Activated CD4-positive, alpha-beta T cell treated with anti-CD3 and anti-CD28 coated beads for 48 hours (primary cell): ENCODE results near the gene NCBP3.
A peak's percentile ranks its signal among the peaks of the same experiment; 100 is the strongest.

Source experiments
- DNase-seq: peaks from one replicate; pipeline ENCODE4 v3.0.0-alpha.2; 2020

The NCBP3 gene

GRCh38 chr17:3782751-3783150, 63.3 kb downstream of the NCBP3 start:
- no peak for DNase-seq

- DNase-seq, result no peak
These were observed 65.1 kb downstream of the NCBP3 start for GRCh38 chr17:3780986-3781385.

- no peak for DNase-seq
These were observed 68.5 kb downstream of the NCBP3 start for GRCh38 chr17:3777366-3778120.

GRCh38 chr17:3773966-3774365, 72.1 kb downstream of the NCBP3 start:
- no peak for DNase-seq

GRCh38 chr17:3773511-3773910, 72.5 kb downstream of the NCBP3 start:
- DNase-seq, result no peak

GRCh38 chr17:3772764-3773163, 73.3 kb downstream of the NCBP3 start:
- DNase-seq, result no peak

- DNase-seq, result no peak
These were observed 74.9 kb downstream of the NCBP3 start for GRCh38 chr17:3771140-3771539.

- DNase-seq, result no peak
These were observed 75.6 kb downstream of the NCBP3 start for GRCh38 chr17:3770466-3770865.

- DNase-seq, result no peak
These were observed 77.3 kb downstream of the NCBP3 start for GRCh38 chr17:3768769-3769168.

GRCh38 chr17:3768341-3768740, 77.7 kb downstream of the NCBP3 start:
- DNase-seq, result no peak

GRCh38 chr17:3766779-3767178, 79.3 kb downstream of the NCBP3 start:
- DNase-seq, result no peak

- no peak for DNase-seq
These were observed 80.1 kb downstream of the NCBP3 start for GRCh38 chr17:3765981-3766380.

- no peak for DNase-seq
These were observed 82.3 kb downstream of the NCBP3 start for GRCh38 chr17:3763777-3764170.

- DNase-seq, result peak; percentile 55
These were observed 82.9 kb downstream of the NCBP3 start for GRCh38 chr17:3762922-3763776.

GRCh38 chr17:3761918-3762380, 84.1 kb downstream of the NCBP3 start:
- DNase-seq, result no peak

- no peak for DNase-seq
These were observed 84.8 kb downstream of the NCBP3 start for GRCh38 chr17:3761036-3761917.

- DNase-seq, result no peak
These were observed 86.3 kb downstream of the NCBP3 start for GRCh38 chr17:3759597-3760216.

- no peak for DNase-seq
These were observed 90.6 kb downstream of the NCBP3 start for GRCh38 chr17:3755335-3756030.

- peak; percentile 82 for DNase-seq
These were observed 91.3 kb downstream of the NCBP3 start for GRCh38 chr17:3754458-3755334.

GRCh38 chr17:3754066-3754457, 92.0 kb downstream of the NCBP3 start:
- DNase-seq, result no peak

GRCh38 chr17:3753624-3754023, 92.4 kb downstream of the NCBP3 start:
- no peak for DNase-seq
